ENCODE results near the gene LRP1B. TPM values are rescaled to one million over a fixed set of nuclear protein-coding genes. Genes with fewer than 3 reads are reported as not detected.

Gene LRP1B
- total RNA-seq, 1 experiment from 2014 or later = 1.4 TPM

- peak; percentile 15 for DNase-seq (ENCODE audit: low spot score)
These were observed 88.8 kb downstream of the LRP1B start for GRCh38 chr2:142041996-142042395.

GRCh38 chr2:142041105-142041504, 89.7 kb downstream of the LRP1B start:
- peak; percentile 51 for DNase-seq (ENCODE audit: low spot score)

GRCh38 chr2:142040556-142040955, 90.3 kb downstream of the LRP1B start:
- no peak for DNase-seq (ENCODE audit: low spot score)

GRCh38 chr2:142038826-142039225, 92.0 kb downstream of the LRP1B start:
- DNase-seq (ENCODE audit: low spot score) = no peak

- peak; percentile 31 for DNase-seq (ENCODE audit: low spot score)
These were observed 93.1 kb downstream of the LRP1B start for GRCh38 chr2:142037744-142038143.

- peak; percentile 32 for DNase-seq (ENCODE audit: low spot score)
These were observed 93.8 kb downstream of the LRP1B start for GRCh38 chr2:142037066-142037465.

GRCh38 chr2:142033393-142033792, 97.4 kb downstream of the LRP1B start:
- DNase-seq (ENCODE audit: low spot score) = no peak

- DNase-seq (ENCODE audit: low spot score) = no peak
These were observed 99.2 kb downstream of the LRP1B start for GRCh38 chr2:142031656-142032055.

GRCh38 chr2:142030735-142031134, 100.1 kb downstream of the LRP1B start:
- no peak for DNase-seq (ENCODE audit: low spot score)

- no peak for DNase-seq (ENCODE audit: low spot score)
These were observed 100.8 kb downstream of the LRP1B start for GRCh38 chr2:142029974-142030373.

- DNase-seq (ENCODE audit: low spot score) = no peak
These were observed 105.4 kb downstream of the LRP1B start for GRCh38 chr2:142025394-142025793.

- no peak for DNase-seq (ENCODE audit: low spot score)
These were observed 110.4 kb downstream of the LRP1B start for GRCh38 chr2:142020368-142020767.

- DNase-seq (ENCODE audit: low spot score) = no peak
These were observed 116.3 kb downstream of the LRP1B start for GRCh38 chr2:142014536-142014935.

- DNase-seq (ENCODE audit: low spot score) = no peak
These were observed 118.0 kb downstream of the LRP1B start for GRCh38 chr2:142012797-142013196.

GRCh38 chr2:142010477-142011270, 120.1 kb downstream of the LRP1B start:
- DNase-seq (ENCODE audit: low spot score) = no peak

GRCh38 chr2:142008135-142008744, 122.6 kb downstream of the LRP1B start:
- peak; percentile 55 for DNase-seq (ENCODE audit: low spot score)

GRCh38 chr2:141994066-141994465, 136.8 kb downstream of the LRP1B start:
- no peak for DNase-seq (ENCODE audit: low spot score)

- DNase-seq (ENCODE audit: low spot score) = no peak
These were observed 138.1 kb downstream of the LRP1B start for GRCh38 chr2:141992695-141993094.

GRCh38 chr2:141968433-141968832, 162.4 kb downstream of the LRP1B start:
- peak; percentile 8 for DNase-seq (ENCODE audit: low spot score)

- DNase-seq (ENCODE audit: low spot score) = no peak
These were observed 162.8 kb downstream of the LRP1B start for GRCh38 chr2:141967980-141968379.

- DNase-seq (ENCODE audit: low spot score) = no peak
These were observed 163.3 kb downstream of the LRP1B start for GRCh38 chr2:141967503-141967902.

GRCh38 chr2:141959941-141960340, 170.9 kb downstream of the LRP1B start:
- DNase-seq (ENCODE audit: low spot score) = no peak

GRCh38 chr2:141959016-141959415, 171.8 kb downstream of the LRP1B start:
- DNase-seq (ENCODE audit: low spot score) = no peak

All from H4 (cell line).